ENCODE results near the gene ITPKB.

DNA sequence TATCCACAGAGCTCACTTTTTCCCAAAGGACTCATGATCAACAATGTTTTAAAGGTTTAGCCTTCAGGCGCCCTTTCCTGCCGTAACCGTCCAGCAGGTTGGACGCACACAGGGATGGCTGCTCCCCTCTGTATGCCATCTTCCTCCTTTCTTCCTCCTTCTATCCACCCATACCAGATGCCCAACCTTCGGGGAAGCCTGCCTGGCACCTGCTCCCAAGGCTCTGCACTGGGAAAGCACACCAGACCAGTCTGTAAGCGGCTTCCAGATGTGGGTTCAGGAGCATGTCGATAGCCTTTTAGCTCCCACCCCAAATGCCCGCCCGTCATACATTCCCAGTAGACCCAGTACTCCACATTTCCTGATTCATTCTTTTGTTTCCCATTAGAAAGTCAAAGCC lies 137.6 kb downstream of the ITPKB start:
- TF ChIP-seq, protein P1, sequence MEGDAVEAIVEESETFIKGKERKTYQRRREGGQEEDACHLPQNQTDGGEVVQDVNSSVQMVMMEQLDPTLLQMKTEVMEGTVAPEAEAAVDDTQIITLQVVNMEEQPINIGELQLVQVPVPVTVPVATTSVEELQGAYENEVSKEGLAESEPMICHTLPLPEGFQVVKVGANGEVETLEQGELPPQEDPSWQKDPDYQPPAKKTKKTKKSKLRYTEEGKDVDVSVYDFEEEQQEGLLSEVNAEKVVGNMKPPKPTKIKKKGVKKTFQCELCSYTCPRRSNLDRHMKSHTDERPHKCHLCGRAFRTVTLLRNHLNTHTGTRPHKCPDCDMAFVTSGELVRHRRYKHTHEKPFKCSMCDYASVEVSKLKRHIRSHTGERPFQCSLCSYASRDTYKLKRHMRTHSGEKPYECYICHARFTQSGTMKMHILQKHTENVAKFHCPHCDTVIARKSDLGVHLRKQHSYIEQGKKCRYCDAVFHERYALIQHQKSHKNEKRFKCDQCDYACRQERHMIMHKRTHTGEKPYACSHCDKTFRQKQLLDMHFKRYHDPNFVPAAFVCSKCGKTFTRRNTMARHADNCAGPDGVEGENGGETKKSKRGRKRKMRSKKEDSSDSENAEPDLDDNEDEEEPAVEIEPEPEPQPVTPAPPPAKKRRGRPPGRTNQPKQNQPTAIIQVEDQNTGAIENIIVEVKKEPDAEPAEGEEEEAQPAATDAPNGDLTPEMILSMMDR (conservative IDR thresholded peaks at IDR 0.05; ENCODE audit: low read depth in 2 of 2): no peak
- TF ChIP-seq ZNF114 (CRISPR knock-in tag; IDR thresholded peaks at IDR 0.05) (no peak), CREB1 (CRISPR knock-in tag; IDR thresholded peaks at IDR 0.05; ENCODE audit: low read depth) (no peak), EZH2 (IDR thresholded peaks at IDR 0.05; ENCODE audit: low read depth, unreplicated experiment) (no peak), JUNB (IDR thresholded peaks at IDR 0.05; ENCODE audit: unreplicated experiment) (no peak), POLR2AphosphoS5 (IDR thresholded peaks at IDR 0.05; ENCODE audit: low read depth) (no peak), EZH2phosphoT487 (IDR thresholded peaks at IDR 0.05; ENCODE audit: unreplicated experiment) (no peak), NANOG (IDR thresholded peaks at IDR 0.05; ENCODE audit: borderline replicate concordance) (no peak), ZNF331 (CRISPR knock-in tag; IDR thresholded peaks at IDR 0.05; ENCODE audit: low read depth) (no peak)
- TF ChIP-seq, protein P2, sequence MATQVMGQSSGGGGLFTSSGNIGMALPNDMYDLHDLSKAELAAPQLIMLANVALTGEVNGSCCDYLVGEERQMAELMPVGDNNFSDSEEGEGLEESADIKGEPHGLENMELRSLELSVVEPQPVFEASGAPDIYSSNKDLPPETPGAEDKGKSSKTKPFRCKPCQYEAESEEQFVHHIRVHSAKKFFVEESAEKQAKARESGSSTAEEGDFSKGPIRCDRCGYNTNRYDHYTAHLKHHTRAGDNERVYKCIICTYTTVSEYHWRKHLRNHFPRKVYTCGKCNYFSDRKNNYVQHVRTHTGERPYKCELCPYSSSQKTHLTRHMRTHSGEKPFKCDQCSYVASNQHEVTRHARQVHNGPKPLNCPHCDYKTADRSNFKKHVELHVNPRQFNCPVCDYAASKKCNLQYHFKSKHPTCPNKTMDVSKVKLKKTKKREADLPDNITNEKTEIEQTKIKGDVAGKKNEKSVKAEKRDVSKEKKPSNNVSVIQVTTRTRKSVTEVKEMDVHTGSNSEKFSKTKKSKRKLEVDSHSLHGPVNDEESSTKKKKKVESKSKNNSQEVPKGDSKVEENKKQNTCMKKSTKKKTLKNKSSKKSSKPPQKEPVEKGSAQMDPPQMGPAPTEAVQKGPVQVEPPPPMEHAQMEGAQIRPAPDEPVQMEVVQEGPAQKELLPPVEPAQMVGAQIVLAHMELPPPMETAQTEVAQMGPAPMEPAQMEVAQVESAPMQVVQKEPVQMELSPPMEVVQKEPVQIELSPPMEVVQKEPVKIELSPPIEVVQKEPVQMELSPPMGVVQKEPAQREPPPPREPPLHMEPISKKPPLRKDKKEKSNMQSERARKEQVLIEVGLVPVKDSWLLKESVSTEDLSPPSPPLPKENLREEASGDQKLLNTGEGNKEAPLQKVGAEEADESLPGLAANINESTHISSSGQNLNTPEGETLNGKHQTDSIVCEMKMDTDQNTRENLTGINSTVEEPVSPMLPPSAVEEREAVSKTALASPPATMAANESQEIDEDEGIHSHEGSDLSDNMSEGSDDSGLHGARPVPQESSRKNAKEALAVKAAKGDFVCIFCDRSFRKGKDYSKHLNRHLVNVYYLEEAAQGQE (IDR thresholded peaks at IDR 0.05; ENCODE audit: unreplicated experiment): no peak
- TF ChIP-seq, protein P3, sequence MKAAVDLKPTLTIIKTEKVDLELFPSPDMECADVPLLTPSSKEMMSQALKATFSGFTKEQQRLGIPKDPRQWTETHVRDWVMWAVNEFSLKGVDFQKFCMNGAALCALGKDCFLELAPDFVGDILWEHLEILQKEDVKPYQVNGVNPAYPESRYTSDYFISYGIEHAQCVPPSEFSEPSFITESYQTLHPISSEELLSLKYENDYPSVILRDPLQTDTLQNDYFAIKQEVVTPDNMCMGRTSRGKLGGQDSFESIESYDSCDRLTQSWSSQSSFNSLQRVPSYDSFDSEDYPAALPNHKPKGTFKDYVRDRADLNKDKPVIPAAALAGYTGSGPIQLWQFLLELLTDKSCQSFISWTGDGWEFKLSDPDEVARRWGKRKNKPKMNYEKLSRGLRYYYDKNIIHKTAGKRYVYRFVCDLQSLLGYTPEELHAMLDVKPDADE (IDR thresholded peaks at IDR 0.05): no peak
- TF ChIP-seq, protein P4, sequence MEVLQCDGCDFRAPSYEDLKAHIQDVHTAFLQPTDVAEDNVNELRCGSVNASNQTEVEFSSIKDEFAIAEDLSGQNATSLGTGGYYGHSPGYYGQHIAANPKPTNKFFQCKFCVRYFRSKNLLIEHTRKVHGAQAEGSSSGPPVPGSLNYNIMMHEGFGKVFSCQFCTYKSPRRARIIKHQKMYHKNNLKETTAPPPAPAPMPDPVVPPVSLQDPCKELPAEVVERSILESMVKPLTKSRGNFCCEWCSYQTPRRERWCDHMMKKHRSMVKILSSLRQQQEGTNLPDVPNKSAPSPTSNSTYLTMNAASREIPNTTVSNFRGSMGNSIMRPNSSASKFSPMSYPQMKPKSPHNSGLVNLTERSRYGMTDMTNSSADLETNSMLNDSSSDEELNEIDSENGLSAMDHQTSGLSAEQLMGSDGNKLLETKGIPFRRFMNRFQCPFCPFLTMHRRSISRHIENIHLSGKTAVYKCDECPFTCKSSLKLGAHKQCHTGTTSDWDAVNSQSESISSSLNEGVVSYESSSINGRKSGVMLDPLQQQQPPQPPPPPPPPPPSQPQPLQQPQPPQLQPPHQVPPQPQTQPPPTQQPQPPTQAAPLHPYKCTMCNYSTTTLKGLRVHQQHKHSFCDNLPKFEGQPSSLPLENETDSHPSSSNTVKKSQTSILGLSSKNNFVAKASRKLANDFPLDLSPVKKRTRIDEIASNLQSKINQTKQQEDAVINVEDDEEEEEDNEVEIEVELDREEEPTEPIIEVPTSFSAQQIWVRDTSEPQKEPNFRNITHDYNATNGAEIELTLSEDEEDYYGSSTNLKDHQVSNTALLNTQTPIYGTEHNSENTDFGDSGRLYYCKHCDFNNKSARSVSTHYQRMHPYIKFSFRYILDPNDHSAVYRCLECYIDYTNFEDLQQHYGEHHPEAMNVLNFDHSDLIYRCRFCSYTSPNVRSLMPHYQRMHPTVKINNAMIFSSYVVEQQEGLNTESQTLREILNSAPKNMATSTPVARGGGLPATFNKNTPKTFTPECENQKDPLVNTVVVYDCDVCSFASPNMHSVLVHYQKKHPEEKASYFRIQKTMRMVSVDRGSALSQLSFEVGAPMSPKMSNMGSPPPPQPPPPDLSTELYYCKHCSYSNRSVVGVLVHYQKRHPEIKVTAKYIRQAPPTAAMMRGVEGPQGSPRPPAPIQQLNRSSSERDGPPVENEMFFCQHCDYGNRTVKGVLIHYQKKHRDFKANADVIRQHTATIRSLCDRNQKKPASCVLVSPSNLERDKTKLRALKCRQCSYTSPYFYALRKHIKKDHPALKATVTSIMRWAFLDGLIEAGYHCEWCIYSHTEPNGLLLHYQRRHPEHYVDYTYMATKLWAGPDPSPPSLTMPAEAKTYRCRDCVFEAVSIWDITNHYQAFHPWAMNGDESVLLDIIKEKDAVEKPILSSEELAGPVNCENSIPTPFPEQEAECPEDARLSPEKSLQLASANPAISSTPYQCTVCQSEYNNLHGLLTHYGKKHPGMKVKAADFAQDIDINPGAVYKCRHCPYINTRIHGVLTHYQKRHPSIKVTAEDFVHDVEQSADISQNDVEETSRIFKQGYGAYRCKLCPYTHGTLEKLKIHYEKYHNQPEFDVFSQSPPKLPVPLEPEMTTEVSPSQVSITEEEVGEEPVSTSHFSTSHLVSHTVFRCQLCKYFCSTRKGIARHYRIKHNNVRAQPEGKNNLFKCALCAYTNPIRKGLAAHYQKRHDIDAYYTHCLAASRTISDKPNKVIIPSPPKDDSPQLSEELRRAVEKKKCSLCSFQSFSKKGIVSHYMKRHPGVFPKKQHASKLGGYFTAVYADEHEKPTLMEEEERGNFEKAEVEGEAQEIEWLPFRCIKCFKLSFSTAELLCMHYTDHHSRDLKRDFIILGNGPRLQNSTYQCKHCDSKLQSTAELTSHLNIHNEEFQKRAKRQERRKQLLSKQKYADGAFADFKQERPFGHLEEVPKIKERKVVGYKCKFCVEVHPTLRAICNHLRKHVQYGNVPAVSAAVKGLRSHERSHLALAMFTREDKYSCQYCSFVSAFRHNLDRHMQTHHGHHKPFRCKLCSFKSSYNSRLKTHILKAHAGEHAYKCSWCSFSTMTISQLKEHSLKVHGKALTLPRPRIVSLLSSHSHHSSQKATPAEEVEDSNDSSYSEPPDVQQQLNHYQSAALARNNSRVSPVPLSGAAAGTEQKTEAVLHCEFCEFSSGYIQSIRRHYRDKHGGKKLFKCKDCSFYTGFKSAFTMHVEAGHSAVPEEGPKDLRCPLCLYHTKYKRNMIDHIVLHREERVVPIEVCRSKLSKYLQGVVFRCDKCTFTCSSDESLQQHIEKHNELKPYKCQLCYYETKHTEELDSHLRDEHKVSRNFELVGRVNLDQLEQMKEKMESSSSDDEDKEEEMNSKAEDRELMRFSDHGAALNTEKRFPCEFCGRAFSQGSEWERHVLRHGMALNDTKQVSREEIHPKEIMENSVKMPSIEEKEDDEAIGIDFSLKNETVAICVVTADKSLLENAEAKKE (CRISPR knock-in tag; IDR thresholded peaks at IDR 0.05): no peak

Measured in GM23338 (cell line).